Upper lobe of right lung (tissue), 1 donor: Measurements from ENCODE around the gene ETV6. TPM values are rescaled to one million over a fixed set of nuclear protein-coding genes. Genes with fewer than 3 reads are reported as not detected.

Experiments used
- ATAC-seq: fragments of 200-7000 bp; cut with Tn5 transposase; one replicate; pipeline ENCODE4 v1.9.1; 2020; ENCODE audit warnings: mild to moderate bottlenecking, moderate library complexity
- DNase-seq: peaks from one replicate; pipeline ENCODE4 v3.0.0-alpha.2; 2020
- H3K27ac ChIP-seq: fragments of 200-600 bp; one replicate; pipeline ENCODE4 v1.8.0; 2022
- H3K27me3 ChIP-seq: fragments of 200-600 bp; one replicate; pipeline ENCODE4 v1.8.0; 2022; ENCODE audit warnings: mild to moderate bottlenecking
- H3K36me3 ChIP-seq: fragments of 200-600 bp; one replicate; pipeline ENCODE4 v1.8.0; 2022
- H3K4me1 ChIP-seq: fragments of 200-600 bp; one replicate; pipeline ENCODE4 v1.8.0; 2022
- H3K4me3 ChIP-seq: fragments of 200-600 bp; one replicate; pipeline ENCODE4 v1.8.0; 2022; ENCODE audit warnings: mild to moderate bottlenecking
- H3K9me3 ChIP-seq: fragments of 200-600 bp; one replicate; pipeline ENCODE4 v1.8.0; 2022
- CTCF ChIP-seq: fragments of 200-600 bp; IDR thresholded peaks from one replicate; pipeline ENCODE4 v1.8.0; 2022; ENCODE audit warnings: antibody characterized with exemption
- intact Hi-C: fragments of 100-400 bp; cut with DNase I; formaldehyde crosslinking; loops from one replicate; pipeline ENCODE4 v1.11.0; 2022
- total RNA-seq: library from RNA; stranded (reverse); fragmentation: NEBNext Ultra II Directional; extraction: Animal tissue kit (Norgen Biotek cat#: 25700); gene quantifications from one replicate; pipeline ENCODE4 v1.2.1, GENCODE V29; 2021
- donor health status: DM: no; HTN: yes; CAD: no; lungs with severe emphysema.

Gene ETV6
- total RNA-seq, 1 donor from 2014 or later = 45.0 TPM

- Histone ChIP-seq H3K9me3 (peaks cover 8% of the 10 kb centered on the region), H3K36me3 (peaks cover 5% of the 10 kb centered on the region), H3K27me3 (no peaks in the 10 kb centered on the region), H3K4me1 (peaks cover 38% of the 10 kb centered on the region), H3K4me3 (no peak overlapping the region), H3K27ac (peak overlapping the region; percentile 71)
- intact Hi-C loops = no loop called here
- peak; percentile 54 for ATAC-seq
- DNase-seq = no peak
- no peak for TF ChIP-seq CTCF
These were observed 214.0 kb downstream of the ETV6 start for GRCh38 chr12:11863478-11863906.

GRCh38 chr12:11863988-11864387 is 214.5 kb downstream of the ETV6 start:
- DNase-seq = no peak
- H3K9me3 ChIP-seq = peaks cover 8% of the 10 kb centered on the region
- peak overlapping the region; percentile 71 for H3K27ac ChIP-seq
- peaks cover 6% of the 10 kb centered on the region for H3K36me3 ChIP-seq
- H3K27me3 ChIP-seq = no peaks in the 10 kb centered on the region
- ATAC-seq = peak; percentile 80
- no peak overlapping the region for H3K4me3 ChIP-seq
- TF ChIP-seq CTCF = no peak
- intact Hi-C loops = no loop called here
- peaks cover 38% of the 10 kb centered on the region for H3K4me1 ChIP-seq

- H3K36me3 ChIP-seq = peaks cover 20% of the 10 kb centered on the region
- no peaks in the 10 kb centered on the region for H3K27me3 ChIP-seq
- ATAC-seq (no peak), DNase-seq (no peak)
- no peak overlapping the region for H3K4me3 ChIP-seq
- peaks cover 8% of the 10 kb centered on the region for H3K9me3 ChIP-seq
- intact Hi-C loops = no loop called here
- TF ChIP-seq CTCF = no peak
- no peak overlapping the region for H3K27ac ChIP-seq
- H3K4me1 ChIP-seq = peaks cover 38% of the 10 kb centered on the region
These were observed 216.3 kb downstream of the ETV6 start for GRCh38 chr12:11865824-11866223.

GRCh38 chr12:11868027-11868426 is 218.6 kb downstream of the ETV6 start:
- Histone ChIP-seq H3K36me3 (peaks cover 30% of the 10 kb centered on the region), H3K27me3 (no peaks in the 10 kb centered on the region), H3K4me1 (peaks cover 18% of the 10 kb centered on the region), H3K27ac (peak overlapping the region; percentile 11), H3K4me3 (no peak overlapping the region), H3K9me3 (peaks cover 8% of the 10 kb centered on the region)
- TF ChIP-seq CTCF = no peak
- ATAC-seq (no peak), DNase-seq (no peak)
- intact Hi-C loops = no loop called here

- TF ChIP-seq CTCF = no peak
- peaks cover 5% of the 10 kb centered on the region for H3K4me1 ChIP-seq
- H3K27me3 ChIP-seq = no peaks in the 10 kb centered on the region
- DNase-seq (no peak), ATAC-seq (no peak)
- peaks cover 8% of the 10 kb centered on the region for H3K9me3 ChIP-seq
- H3K27ac ChIP-seq = no peak overlapping the region
- H3K4me3 ChIP-seq = no peak overlapping the region
- intact Hi-C loops = no loop called here
- peaks cover 30% of the 10 kb centered on the region for H3K36me3 ChIP-seq
These were observed 219.9 kb downstream of the ETV6 start for GRCh38 chr12:11869406-11869805.

GRCh38 chr12:11870041-11870451 is 220.6 kb downstream of the ETV6 start:
- DNase-seq = no peak
- Histone ChIP-seq H3K36me3 (peaks cover 30% of the 10 kb centered on the region), H3K27me3 (no peaks in the 10 kb centered on the region), H3K27ac (no peak overlapping the region), H3K4me3 (no peak overlapping the region), H3K4me1 (no peaks in the 10 kb centered on the region), H3K9me3 (peaks cover 8% of the 10 kb centered on the region)
- TF ChIP-seq CTCF = no peak
- no peak for ATAC-seq
- intact Hi-C loops = no loop called here
